GM21423 (cell line): ENCODE measurements around the gene SLITRK1.

Source experiments
- ATAC-seq: cut with Tn5 transposase; IDR thresholded peaks from one replicate; pipeline ENCODE4 v1.9.1; 2021; ENCODE audit warnings: mild to moderate bottlenecking, moderate library complexity; ENCODE audit not compliant: unreplicated experiment

The SLITRK1 gene

GRCh38 chr13:83881917-83882605 lies at the start of gene SLITRK1:
SLITRK1 (minus strand) TSS chr13:83882474; CDS start chr13:83881507, 967 bp downstream.
- no peak for ATAC-seq

GRCh38 chr13:83929157-83929556 lies 46.9 kb upstream of the SLITRK1 start:
- no peak for ATAC-seq

- ATAC-seq: no peak
These were observed 37.5 kb upstream of the SLITRK1 start for GRCh38 chr13:83919775-83920174.

GRCh38 chr13:83914368-83914767 lies 32.1 kb upstream of the SLITRK1 start:
- ATAC-seq: no peak

GRCh38 chr13:83907196-83907989 lies 25.1 kb upstream of the SLITRK1 start:
- ATAC-seq: no peak

GRCh38 chr13:83906240-83906820 lies 24.1 kb upstream of the SLITRK1 start:
- no peak for ATAC-seq

GRCh38 chr13:83905641-83906040 lies 23.4 kb upstream of the SLITRK1 start:
- ATAC-seq: no peak

- ATAC-seq: no peak
These were observed 13.8 kb upstream of the SLITRK1 start for GRCh38 chr13:83895994-83896580.

GRCh38 chr13:83890358-83890757 lies 8.1 kb upstream of the SLITRK1 start:
- ATAC-seq: no peak

GRCh38 chr13:83884141-83884540 lies 1.9 kb upstream of the SLITRK1 start:
- no peak for ATAC-seq

GRCh38 chr13:83883061-83883523 lies 818 bp upstream of the SLITRK1 start:
- no peak for ATAC-seq

- ATAC-seq: no peak
These were observed 309 bp upstream of the SLITRK1 start for GRCh38 chr13:83882606-83882959.

- no peak for ATAC-seq
These were observed 1.1 kb downstream of the SLITRK1 start for GRCh38 chr13:83881140-83881684.

GRCh38 chr13:83880275-83881139 lies 1.8 kb downstream of the SLITRK1 start:
- ATAC-seq: no peak

- no peak for ATAC-seq
These were observed 2.7 kb downstream of the SLITRK1 start for GRCh38 chr13:83879431-83880171.

- no peak for ATAC-seq
These were observed 3.4 kb downstream of the SLITRK1 start for GRCh38 chr13:83878691-83879430.

GRCh38 chr13:83877651-83878355 lies 4.5 kb downstream of the SLITRK1 start:
- no peak for ATAC-seq

GRCh38 chr13:83876546-83876945 lies 5.7 kb downstream of the SLITRK1 start:
- ATAC-seq: peak; percentile 80
